Activated T-helper 1 cell treated with anti-CD3 and anti-CD28 coated beads, Interleukin-2, amount 50 U/mL, for 16 hours (primary cell): Measurements from ENCODE around the gene TEX48.

Source experiments
- DNase-seq, 2 donors: peaks; one replicate each; pipeline ENCODE4 v3.0.0-alpha.2; 2020; ENCODE audit warnings: low read depth in 1 of 2, low spot score in 1 of 2

Gene TEX48

DNA sequence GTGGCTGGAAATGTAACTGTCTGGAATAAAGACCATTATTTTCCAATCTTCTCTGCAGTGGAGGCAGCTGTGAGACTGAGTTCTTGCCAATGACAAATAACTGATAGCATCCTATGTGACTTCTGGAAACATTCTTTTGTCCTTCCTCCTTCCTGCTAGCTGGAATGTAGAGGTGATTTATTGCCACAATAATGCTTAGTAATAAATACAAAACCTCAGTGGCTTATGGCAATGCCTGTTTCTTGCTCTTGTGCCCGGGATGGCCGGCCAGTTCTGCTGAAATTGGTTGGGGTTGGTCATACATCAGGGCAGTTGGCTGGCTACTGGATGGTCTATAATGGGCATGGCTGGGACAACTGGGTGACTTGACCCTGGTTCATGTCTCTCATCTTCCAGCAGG is 12.2 kb upstream of the TEX48 start:
- DNase-seq = no peak

GRCh38 chr9:114693248-114693855 is 11.4 kb upstream of the TEX48 start:
- no peak for DNase-seq

DNA sequence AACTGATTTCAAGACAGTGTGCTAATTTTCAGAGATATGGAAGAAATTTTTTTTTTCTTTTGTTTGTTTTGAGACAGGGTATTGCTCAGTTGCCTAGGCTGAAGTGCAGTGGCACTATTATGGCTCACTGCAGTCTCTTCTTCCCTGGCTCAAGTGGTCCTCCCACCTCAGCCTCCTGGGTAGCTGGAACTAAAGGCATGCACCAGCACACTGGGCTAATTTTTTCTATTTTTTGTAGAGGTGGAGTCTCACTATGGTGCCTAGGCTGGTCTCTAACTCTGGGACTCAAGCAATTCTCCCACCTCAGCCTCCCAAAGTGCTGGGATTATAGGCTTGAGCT is 9.9 kb upstream of the TEX48 start:
- DNase-seq = no peak

DNA sequence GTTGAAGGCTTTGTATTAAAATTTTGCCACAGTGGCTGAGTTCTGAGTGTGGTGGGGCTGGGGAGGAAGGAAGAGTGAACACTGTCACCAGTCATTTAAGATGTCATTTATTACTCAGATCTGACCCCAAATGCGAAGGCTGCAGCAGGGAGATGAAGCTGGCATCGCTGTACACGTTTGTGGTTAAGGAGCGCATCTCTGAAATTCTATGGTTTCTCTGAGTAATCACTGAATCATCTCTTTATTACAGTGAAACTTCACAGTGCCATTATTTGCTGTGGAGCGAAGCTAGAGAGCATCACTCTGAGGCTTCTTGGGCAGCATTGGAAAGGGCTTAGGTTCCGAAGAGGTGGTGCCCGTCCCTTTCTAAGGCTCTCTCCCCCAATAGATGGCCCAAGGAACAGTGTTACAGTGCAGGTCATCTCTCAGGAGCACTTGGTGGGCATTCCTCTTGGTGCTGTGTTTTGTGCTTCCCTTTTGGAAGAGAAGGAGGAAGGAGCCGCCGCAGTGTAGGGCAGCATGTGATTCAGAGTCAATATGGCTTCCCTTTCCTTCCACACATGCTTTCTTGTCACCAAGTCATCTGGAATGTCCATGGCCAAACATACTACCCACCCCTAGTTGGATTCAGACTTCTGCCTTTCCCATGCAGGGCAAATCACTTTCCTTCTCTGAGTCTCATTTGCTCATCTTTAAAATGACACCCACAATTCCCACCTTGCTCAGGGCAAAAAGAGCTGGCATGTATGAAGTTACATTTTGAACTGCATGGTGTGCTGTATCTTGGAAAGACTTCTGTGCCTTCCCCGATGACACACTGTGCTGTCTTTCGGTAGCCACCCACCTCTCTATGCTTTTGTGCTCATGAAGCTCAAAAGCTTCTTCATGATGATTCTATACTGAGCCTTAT is 9.3 kb upstream of the TEX48 start:
- DNase-seq = peak; percentile 8 to 59

GRCh38 chr9:114690308-114690707 is 8.3 kb upstream of the TEX48 start:
- no peak for DNase-seq

GRCh38 chr9:114689813-114690212 is 7.8 kb upstream of the TEX48 start:
- DNase-seq = no peak

- DNase-seq = no peak
Observed at GRCh38 chr9:114688909-114689610, 7.1 kb upstream of the TEX48 start.

DNA sequence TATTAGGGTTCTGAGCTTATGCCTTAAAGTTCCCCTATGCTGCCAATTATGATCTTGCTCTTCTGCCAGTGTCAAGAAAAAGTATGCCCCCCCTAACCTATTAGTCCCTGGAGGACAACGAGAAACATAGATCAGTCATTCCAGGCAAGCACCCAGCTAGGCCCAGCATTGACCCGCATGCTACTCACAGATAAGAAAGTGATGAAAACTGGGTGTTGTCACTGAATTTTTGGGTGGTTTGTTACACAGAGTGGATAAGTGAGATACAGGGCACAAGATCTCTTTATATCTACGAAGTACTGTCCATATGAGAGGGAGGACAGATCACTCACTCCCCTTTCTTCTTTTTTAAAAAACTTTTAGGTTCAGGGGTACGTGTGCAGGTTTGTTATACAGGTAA is 6.4 kb upstream of the TEX48 start:
- no peak for DNase-seq

- DNase-seq = no peak
Observed at GRCh38 chr9:114687034-114687433, 5.0 kb upstream of the TEX48 start.

GRCh38 chr9:114685951-114686350 is 4.0 kb upstream of the TEX48 start:
- no peak for DNase-seq

DNA sequence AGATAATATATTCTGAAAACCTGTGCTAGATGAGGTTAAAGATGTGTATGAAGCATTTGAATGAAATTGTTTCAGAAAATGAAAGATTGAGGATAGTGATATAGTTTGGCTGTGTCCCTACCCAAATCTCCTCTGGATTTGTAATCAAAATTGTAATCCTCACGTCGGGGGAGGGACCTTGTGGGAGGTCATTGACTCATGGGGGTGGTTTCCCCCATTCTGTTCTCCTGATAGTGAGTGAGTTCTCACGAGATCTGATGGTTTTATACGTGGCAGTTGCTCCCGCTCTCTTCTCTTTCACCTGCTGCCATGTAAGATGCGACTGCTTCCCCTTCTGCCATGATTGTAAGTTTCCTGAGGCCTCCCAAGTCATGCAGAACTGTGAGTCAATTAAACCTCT is 2.0 kb upstream of the TEX48 start:
- DNase-seq = no peak

DNA sequence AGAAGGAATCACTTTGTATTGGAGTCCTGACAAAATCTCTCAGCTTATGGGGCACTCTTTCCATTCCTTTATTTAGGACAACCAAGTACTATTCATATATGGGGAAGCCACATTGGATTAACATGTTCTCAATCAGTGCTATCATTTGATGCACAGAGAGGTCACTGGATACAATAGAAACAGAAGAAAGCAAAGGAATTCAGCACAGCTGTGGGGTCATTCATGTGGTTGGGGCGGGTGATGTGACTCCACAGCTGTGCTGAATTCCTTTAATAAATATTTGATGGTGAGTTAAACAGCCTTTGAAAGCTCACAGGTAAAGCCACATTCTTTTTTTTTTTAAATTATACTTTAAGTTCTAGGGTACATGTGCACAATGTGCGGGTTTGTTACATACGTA is 854 bp upstream of the TEX48 start:
- no peak for DNase-seq

GRCh38 chr9:114680259-114681001 is 1.6 kb downstream of the TEX48 start:
- DNase-seq = no peak

GRCh38 chr9:114678795-114679194 is 3.2 kb downstream of the TEX48 start:
- DNase-seq = no peak

- DNase-seq = no peak
Observed at GRCh38 chr9:114678130-114678529, 3.9 kb downstream of the TEX48 start.

DNA sequence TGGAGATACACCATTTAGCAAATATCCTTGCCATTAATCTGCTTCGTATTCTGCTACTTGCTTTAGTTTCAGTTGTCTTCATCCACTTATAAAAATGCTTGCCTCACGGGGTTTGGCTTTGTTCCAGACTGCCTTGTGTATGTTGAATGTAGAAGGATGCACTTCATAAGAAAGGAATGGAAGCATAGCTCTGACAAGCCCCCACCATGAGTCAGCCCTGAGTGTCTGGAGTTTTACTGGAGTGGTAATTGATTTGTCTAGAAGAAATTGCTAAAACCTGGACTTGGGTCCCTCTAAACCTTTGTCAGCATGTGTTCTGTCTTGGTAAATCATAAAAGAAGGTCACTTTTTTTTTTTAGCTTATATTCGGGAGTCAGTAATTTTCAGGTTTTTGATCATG is 4.6 kb downstream of the TEX48 start:
- no peak for DNase-seq

- DNase-seq = no peak
Observed at GRCh38 chr9:114676901-114677300, 5.1 kb downstream of the TEX48 start.

DNA sequence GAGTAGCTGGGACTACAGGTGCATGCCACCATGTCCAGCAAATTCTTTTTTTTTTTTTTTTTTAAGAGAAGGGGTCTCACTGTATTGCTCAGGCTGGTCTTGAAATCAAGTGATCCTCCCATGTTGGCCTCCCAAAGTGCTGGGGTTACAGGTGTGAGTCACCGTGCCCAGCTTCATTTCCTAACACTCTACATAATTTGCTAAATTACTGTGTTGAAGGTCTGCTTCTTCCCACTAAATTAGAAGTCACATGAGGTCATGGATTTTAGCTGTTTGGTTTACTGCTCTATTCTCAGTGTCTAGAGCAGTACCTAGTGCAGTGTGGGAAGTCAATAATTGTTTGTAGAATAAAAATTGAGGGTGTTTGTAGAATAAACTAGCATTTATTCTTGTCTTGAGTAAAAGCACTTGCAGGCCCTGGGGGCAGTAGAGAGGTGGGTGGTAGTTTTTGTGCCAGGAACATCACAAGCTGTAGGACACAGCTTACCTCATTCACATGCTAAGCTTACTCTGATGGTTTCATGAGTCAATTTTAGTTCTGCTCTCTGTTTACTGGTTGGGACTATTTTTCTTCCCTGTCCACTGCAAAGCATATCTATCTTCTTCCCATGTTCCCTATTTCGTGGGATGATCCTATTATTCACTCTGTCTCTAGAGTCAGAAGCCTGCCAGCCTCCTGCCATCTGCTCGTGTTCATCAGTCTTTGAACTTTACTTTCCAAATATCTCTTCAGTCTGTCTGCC is 7.0 kb downstream of the TEX48 start:
- no peak for DNase-seq

DNA sequence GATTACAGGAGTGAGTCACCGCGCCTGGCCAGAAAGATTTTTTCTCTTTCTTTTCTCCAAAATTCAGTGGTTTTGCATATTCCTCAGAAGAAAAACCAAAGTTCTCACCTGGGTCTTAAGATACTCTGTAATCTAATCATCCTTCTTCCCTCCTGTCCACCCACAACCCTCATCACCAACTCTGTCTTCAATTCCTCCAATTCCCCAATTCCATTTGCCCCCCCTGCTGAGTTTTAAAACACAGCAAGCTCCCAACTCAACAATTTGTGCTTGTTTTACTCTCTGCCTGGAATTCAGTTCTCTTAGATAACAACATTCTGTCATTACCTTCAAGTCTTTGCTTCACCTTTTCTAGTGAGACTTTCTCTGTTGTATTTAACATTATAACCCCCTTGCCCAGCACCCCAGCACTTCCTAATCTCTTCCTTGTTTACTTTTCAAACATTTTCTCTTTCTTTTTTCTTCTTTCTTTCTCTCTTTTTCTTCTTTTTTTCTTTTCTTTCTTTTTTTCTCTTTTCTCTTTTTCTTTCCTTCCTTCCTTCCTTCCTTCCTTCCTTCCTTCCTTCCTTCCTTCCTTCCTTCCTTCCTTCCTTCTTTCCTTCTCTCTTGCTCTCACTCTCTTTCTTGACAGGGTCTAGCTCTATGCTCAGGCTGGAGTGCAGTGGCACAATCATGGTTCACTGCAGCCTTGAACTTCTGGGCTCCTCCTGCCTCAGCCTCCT is 7.8 kb downstream of the TEX48 start:
- DNase-seq = no peak

GRCh38 chr9:114671605-114672004 is 10.4 kb downstream of the TEX48 start:
- no peak for DNase-seq
